ENCODE data around the gene TFCP2. TPM values are rescaled to one million over a fixed set of nuclear protein-coding genes. Genes with fewer than 3 reads are reported as not detected.

Gene TFCP2
- total RNA-seq, 4 donors from 2014 or later: 6.1 to 30.7 (median 19.8) TPM

DNA sequence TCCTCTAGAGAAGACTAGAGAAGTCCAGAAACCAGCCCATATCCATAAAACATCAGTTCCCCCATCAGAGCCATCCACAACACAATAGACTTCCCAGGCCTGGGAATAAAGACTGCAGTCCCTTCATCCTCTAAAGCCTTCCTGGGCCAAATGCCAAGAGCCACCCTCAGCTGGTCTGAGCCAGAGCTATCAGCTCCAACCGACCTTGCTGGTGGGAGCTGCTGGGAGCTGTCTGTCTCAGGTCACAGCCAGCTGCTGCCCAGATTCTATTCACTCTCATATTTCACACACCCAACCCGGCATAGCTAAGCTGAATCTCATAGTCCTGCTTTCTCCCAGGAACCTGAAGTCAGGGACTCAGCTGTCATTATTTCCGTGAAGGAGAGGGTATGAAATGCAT, 10.9 kb upstream of the TFCP2 start:
- intact Hi-C loops (cut with DNase I; ENCODE audit: low total_unique reads): no loop called here
- TF ChIP-seq, protein P1, sequence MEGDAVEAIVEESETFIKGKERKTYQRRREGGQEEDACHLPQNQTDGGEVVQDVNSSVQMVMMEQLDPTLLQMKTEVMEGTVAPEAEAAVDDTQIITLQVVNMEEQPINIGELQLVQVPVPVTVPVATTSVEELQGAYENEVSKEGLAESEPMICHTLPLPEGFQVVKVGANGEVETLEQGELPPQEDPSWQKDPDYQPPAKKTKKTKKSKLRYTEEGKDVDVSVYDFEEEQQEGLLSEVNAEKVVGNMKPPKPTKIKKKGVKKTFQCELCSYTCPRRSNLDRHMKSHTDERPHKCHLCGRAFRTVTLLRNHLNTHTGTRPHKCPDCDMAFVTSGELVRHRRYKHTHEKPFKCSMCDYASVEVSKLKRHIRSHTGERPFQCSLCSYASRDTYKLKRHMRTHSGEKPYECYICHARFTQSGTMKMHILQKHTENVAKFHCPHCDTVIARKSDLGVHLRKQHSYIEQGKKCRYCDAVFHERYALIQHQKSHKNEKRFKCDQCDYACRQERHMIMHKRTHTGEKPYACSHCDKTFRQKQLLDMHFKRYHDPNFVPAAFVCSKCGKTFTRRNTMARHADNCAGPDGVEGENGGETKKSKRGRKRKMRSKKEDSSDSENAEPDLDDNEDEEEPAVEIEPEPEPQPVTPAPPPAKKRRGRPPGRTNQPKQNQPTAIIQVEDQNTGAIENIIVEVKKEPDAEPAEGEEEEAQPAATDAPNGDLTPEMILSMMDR (IDR thresholded peaks at IDR 0.05): no peak
- no peak for TF ChIP-seq POLR2A (IDR thresholded peaks at IDR 0.05)
- Histone ChIP-seq H3K4me3 (no peak overlapping the region), H3K4me1 (no peaks in the 10 kb centered on the region), H3K27ac (no peak overlapping the region), H3K9me3 (no peaks in the 10 kb centered on the region), H3K36me3 (no peaks in the 10 kb centered on the region), H3K27me3 (no peaks in the 10 kb centered on the region)
- DNase-seq: no peak

- no peak for DNase-seq
- Histone ChIP-seq H3K9me3 (no peaks in the 10 kb centered on the region), H3K27ac (no peak overlapping the region), H3K4me1 (no peaks in the 10 kb centered on the region), H3K4me3 (no peak overlapping the region), H3K36me3 (no peaks in the 10 kb centered on the region), H3K27me3 (no peaks in the 10 kb centered on the region)
- intact Hi-C loops (cut with DNase I; ENCODE audit: low total_unique reads): no loop called here
- no peak for TF ChIP-seq POLR2A (IDR thresholded peaks at IDR 0.05)
- TF ChIP-seq, protein P1 (IDR thresholded peaks at IDR 0.05): no peak
Observed at GRCh38 chr12:51183349-51183748, 10.4 kb upstream of the TFCP2 start.

GRCh38 chr12:51181558-51181957, 8.6 kb upstream of the TFCP2 start:
- no peaks in the 10 kb centered on the region for H3K36me3 ChIP-seq
- H3K27ac ChIP-seq: no peak overlapping the region
- intact Hi-C loops (cut with DNase I; ENCODE audit: low total_unique reads): no loop called here
- no peak for DNase-seq
- TF ChIP-seq, protein P1 (IDR thresholded peaks at IDR 0.05): no peak
- TF ChIP-seq POLR2A (IDR thresholded peaks at IDR 0.05): no peak
- H3K4me1 ChIP-seq: no peaks in the 10 kb centered on the region
- no peaks in the 10 kb centered on the region for H3K27me3 ChIP-seq
- H3K4me3 ChIP-seq: no peak overlapping the region
- H3K9me3 ChIP-seq: no peaks in the 10 kb centered on the region

GRCh38 chr12:51177897-51178296, 5.0 kb upstream of the TFCP2 start:
- Histone ChIP-seq H3K36me3 (no peaks in the 10 kb centered on the region), H3K27me3 (no peaks in the 10 kb centered on the region), H3K27ac (no peak overlapping the region), H3K4me3 (no peak overlapping the region), H3K9me3 (no peaks in the 10 kb centered on the region), H3K4me1 (no peaks in the 10 kb centered on the region)
- intact Hi-C loops (cut with DNase I; ENCODE audit: low total_unique reads): no loop called here
- TF ChIP-seq, protein P1 (IDR thresholded peaks at IDR 0.05): no peak
- no peak for TF ChIP-seq POLR2A (IDR thresholded peaks at IDR 0.05)
- no peak for DNase-seq

DNA sequence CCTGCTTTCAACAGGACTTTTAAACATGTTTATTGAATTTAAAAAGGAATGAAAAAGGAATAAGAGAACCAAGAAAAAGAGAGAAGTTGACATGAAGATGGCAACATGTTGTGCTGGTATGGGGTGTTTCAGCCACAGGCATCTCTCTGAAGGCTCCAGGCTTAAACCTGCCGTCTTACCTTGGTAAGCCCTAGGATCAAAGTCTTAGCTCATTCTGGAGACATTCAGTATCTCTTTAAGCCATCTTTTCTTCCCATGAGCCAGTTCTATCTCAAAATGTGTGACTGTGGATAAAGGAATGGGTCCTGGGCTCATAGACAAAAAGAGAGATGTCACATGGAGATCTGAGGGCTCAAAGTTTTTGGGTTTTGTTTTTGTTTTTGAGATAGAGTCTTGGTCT, 1.6 kb upstream of the TFCP2 start:
- H3K27ac ChIP-seq: no peak overlapping the region
- no peak for DNase-seq
- intact Hi-C loops (cut with DNase I; ENCODE audit: low total_unique reads): no loop called here

More for the DNA sequence above, 1.6 kb upstream of the TFCP2 start:
- TF ChIP-seq POLR2A (IDR thresholded peaks at IDR 0.05): no peak
- TF ChIP-seq, protein P1 (IDR thresholded peaks at IDR 0.05): no peak
- H3K27me3 ChIP-seq: no peaks in the 10 kb centered on the region
- peaks cover 0 to 10% of the 10 kb centered on the region in 2 donors for H3K4me1 ChIP-seq
- no peak overlapping the region for H3K4me3 ChIP-seq
- H3K9me3 ChIP-seq: no peaks in the 10 kb centered on the region
- no peaks in the 10 kb centered on the region for H3K36me3 ChIP-seq
